OCI-LY3 (cell line): ENCODE results near the gene MRPL12.

Experiments used
- H2AFZ ChIP-seq: fragments of 200-600, 300-600 bp; shearing (Covaris generic); 2 replicates; pipeline ENCODE4 v1.6.0; 2014; ENCODE audit warnings: antibody characterized with exemption, low read depth, low read length
- H3K27ac ChIP-seq: fragments of 200-600, 300-600 bp; sonication (generic); 2 replicates; pipeline ENCODE4 v1.5.1; 2014; ENCODE audit warnings: mild to moderate bottlenecking, low read length, moderate library complexity, mixed read lengths
- H3K27me3 ChIP-seq: fragments of 200-600, 300-600 bp; sonication (generic); 2 replicates; pipeline ENCODE4 v1.6.1; 2014; ENCODE audit warnings: low read depth, low read length, mixed read lengths
- H3K36me3 ChIP-seq: fragments of 200-600, 300-600 bp; sonication (generic); replicated peaks from 2 replicates; pipeline ENCODE3; 2014; ENCODE audit warnings: low read depth, low read length, mixed read lengths
- H3K4me1 ChIP-seq: fragments of 300-600, 200-600 bp; sonication (generic); 2 replicates; pipeline ENCODE4 v1.6.1; 2014; ENCODE audit warnings: low read length, mixed read lengths
- H3K4me2 ChIP-seq: fragments of 200-600, 300-600 bp; sonication (generic); 2 replicates; pipeline ENCODE4 v1.6.1; 2014; ENCODE audit warnings: low read length, mixed read lengths
- H3K4me3 ChIP-seq: fragments of 300-600, 200-600 bp; sonication (generic); 2 replicates; pipeline ENCODE4 v1.5.1; 2014; ENCODE audit warnings: antibody characterized with exemption, mild to moderate bottlenecking, low read length, moderate library complexity
- H3K79me2 ChIP-seq: fragments of 300-600, 200-600 bp; shearing (Covaris generic); 2 replicates; pipeline ENCODE4 v1.6.1; 2014; ENCODE audit warnings: mild to moderate bottlenecking, low read length, mixed read lengths
- H3K9ac ChIP-seq: fragments of 300-600, 200-600 bp; shearing (Covaris generic); 2 replicates; pipeline ENCODE4 v1.6.0; 2014; ENCODE audit warnings: mild to moderate bottlenecking, low read length, moderate library complexity
- H3K9me3 ChIP-seq: fragments of 200-600, 300-600 bp; shearing (Covaris generic); 2 replicates; pipeline ENCODE4 v1.6.1; 2014; ENCODE audit warnings: low read length, mixed read lengths; ENCODE audit not compliant: insufficient read depth
- H4K20me1 ChIP-seq: fragments of 200-600, 300-600 bp; sonication (generic); 2 replicates; pipeline ENCODE4 v1.6.1; 2016; ENCODE audit warnings: low read length, mixed read lengths; ENCODE audit not compliant: insufficient read depth
- EZH2phosphoT487 ChIP-seq: fragments of 200-600 bp; shearing (Covaris generic); IDR thresholded peaks from 2 replicates; pipeline ENCODE4 v1.6.1; 2018; ENCODE audit warnings: antibody characterized with exemption, mixed run types, low read depth
- TF ChIP-seq, protein P1 (sequence below): fragments of 200-600, 300-600 bp; sonication (generic); IDR thresholded peaks from 2 replicates; pipeline ENCODE4 v1.5.1; 2014; ENCODE audit warnings: antibody characterized with exemption, low read length, low read depth

Gene MRPL12

GRCh38 chr17:81690066-81690465 is 13.1 kb upstream of the MRPL12 start:
- H3K4me1 ChIP-seq: peaks cover 6% of the 10 kb centered on the region
- H3K27ac ChIP-seq: no peak overlapping the region
- H3K36me3 ChIP-seq: peaks cover 21% of the 10 kb centered on the region
- no peak overlapping the region for H3K4me3 ChIP-seq
- TF ChIP-seq, protein P1, sequence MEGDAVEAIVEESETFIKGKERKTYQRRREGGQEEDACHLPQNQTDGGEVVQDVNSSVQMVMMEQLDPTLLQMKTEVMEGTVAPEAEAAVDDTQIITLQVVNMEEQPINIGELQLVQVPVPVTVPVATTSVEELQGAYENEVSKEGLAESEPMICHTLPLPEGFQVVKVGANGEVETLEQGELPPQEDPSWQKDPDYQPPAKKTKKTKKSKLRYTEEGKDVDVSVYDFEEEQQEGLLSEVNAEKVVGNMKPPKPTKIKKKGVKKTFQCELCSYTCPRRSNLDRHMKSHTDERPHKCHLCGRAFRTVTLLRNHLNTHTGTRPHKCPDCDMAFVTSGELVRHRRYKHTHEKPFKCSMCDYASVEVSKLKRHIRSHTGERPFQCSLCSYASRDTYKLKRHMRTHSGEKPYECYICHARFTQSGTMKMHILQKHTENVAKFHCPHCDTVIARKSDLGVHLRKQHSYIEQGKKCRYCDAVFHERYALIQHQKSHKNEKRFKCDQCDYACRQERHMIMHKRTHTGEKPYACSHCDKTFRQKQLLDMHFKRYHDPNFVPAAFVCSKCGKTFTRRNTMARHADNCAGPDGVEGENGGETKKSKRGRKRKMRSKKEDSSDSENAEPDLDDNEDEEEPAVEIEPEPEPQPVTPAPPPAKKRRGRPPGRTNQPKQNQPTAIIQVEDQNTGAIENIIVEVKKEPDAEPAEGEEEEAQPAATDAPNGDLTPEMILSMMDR: no peak
- TF ChIP-seq EZH2phosphoT487: no peak
- H3K9me3 ChIP-seq: no peaks in the 10 kb centered on the region
- no peak overlapping the region for H3K9ac ChIP-seq
- peaks cover 19% of the 10 kb centered on the region for H3K79me2 ChIP-seq
- H2AFZ ChIP-seq: no peak overlapping the region
- 0 out of 2 replicates have a peak, but pooled peaks cover 6% of the 10 kb centered on the region for H4K20me1 ChIP-seq
- no peak overlapping the region for H3K4me2 ChIP-seq
- H3K27me3 ChIP-seq: no peaks in the 10 kb centered on the region

GRCh38 chr17:81690549-81690948 is 12.6 kb upstream of the MRPL12 start:
- Histone ChIP-seq H2AFZ (no peak overlapping the region), H3K4me3 (no peak overlapping the region), H4K20me1 (0 out of 2 replicates have a peak, but pooled peaks cover under 1% of the 10 kb centered on the region), H3K27ac (no peak overlapping the region), H3K4me2 (no peak overlapping the region), H3K9me3 (no peaks in the 10 kb centered on the region), H3K36me3 (peaks cover 17% of the 10 kb centered on the region), H3K27me3 (no peaks in the 10 kb centered on the region), H3K9ac (no peak overlapping the region), H3K4me1 (peaks cover 2% of the 10 kb centered on the region; the same call in 1 of the 2 replicates), H3K79me2 (peaks cover 14% of the 10 kb centered on the region)
- TF ChIP-seq, protein P1: no peak
- no peak for TF ChIP-seq EZH2phosphoT487

- Histone ChIP-seq H3K4me2 (no peak overlapping the region), H3K36me3 (peaks cover 16% of the 10 kb centered on the region), H3K9me3 (no peaks in the 10 kb centered on the region), H3K27me3 (no peaks in the 10 kb centered on the region), H3K4me1 (no peaks in the 10 kb centered on the region), H4K20me1 (no peaks in the 10 kb centered on the region), H2AFZ (no peak overlapping the region), H3K9ac (no peak overlapping the region), H3K27ac (no peak overlapping the region), H3K79me2 (peaks cover 7% of the 10 kb centered on the region), H3K4me3 (no peak overlapping the region)
- TF ChIP-seq, protein P1: no peak
- no peak for TF ChIP-seq EZH2phosphoT487
Measured at GRCh38 chr17:81691196-81691595, 12.0 kb upstream of the MRPL12 start.

- no peak for TF ChIP-seq EZH2phosphoT487
- TF ChIP-seq, protein P1: no peak
- no peaks in the 10 kb centered on the region for H4K20me1 ChIP-seq
- H3K79me2 ChIP-seq: peaks cover 3% of the 10 kb centered on the region; the same call in 1 of the 2 replicates
Measured at GRCh38 chr17:81691608-81692007, 11.6 kb upstream of the MRPL12 start.

More at GRCh38 chr17:81691608-81692007, 11.6 kb upstream of the MRPL12 start:
- Histone ChIP-seq H3K4me2 (no peak overlapping the region), H3K27ac (no peak overlapping the region), H3K9me3 (no peaks in the 10 kb centered on the region), H3K4me3 (no peak overlapping the region), H3K4me1 (no peaks in the 10 kb centered on the region), H2AFZ (no peak overlapping the region), H3K27me3 (no peaks in the 10 kb centered on the region), H3K9ac (no peak overlapping the region), H3K36me3 (peaks cover 15% of the 10 kb centered on the region)
